ENCODE results near the gene PTPRR.

Gene PTPRR

GRCh38 chr12:70619471-70620152 lies 300.9 kb downstream of the PTPRR start:
- no peak for TF ChIP-seq CTCF (IDR thresholded peaks at IDR 0.05; ENCODE audit: low read depth, low read length)
- TF ChIP-seq MYC (IDR thresholded peaks at IDR 0.05; ENCODE audit: low read depth, low read length), result no peak
- TF ChIP-seq POLR2A (IDR thresholded peaks at IDR 0.05; ENCODE audit: extremely low read depth, insufficient read length), result no peak
- TF ChIP-seq MAX (IDR thresholded peaks at IDR 0.05; ENCODE audit: low read depth, low read length), result no peak
- no peak for DNase-seq (ENCODE audit: low read depth)

GRCh38 chr12:70618371-70618770 lies 302.2 kb downstream of the PTPRR start:
- H3K4me3 ChIP-seq (ENCODE audit: low read depth, low read length), result no peak overlapping the region
- TF ChIP-seq CTCF (IDR thresholded peaks at IDR 0.05; ENCODE audit: low read depth, low read length) (no peak), POLR2A (IDR thresholded peaks at IDR 0.05; ENCODE audit: extremely low read depth, insufficient read length) (no peak), MYC (IDR thresholded peaks at IDR 0.05; ENCODE audit: low read depth, low read length) (no peak), MAX (IDR thresholded peaks at IDR 0.05; ENCODE audit: low read depth, low read length) (no peak)
- no peak for DNase-seq (ENCODE audit: low read depth)

More at GRCh38 chr12:70619471-70620152, 300.9 kb downstream of the PTPRR start:
- no peak overlapping the region for H3K4me3 ChIP-seq (ENCODE audit: low read depth, low read length)

GRCh38 chr12:70617450-70617849 lies 303.1 kb downstream of the PTPRR start:
- no peak overlapping the region for H3K4me3 ChIP-seq (ENCODE audit: low read depth, low read length)
- no peak for TF ChIP-seq MYC (IDR thresholded peaks at IDR 0.05; ENCODE audit: low read depth, low read length)
- no peak for TF ChIP-seq MAX (IDR thresholded peaks at IDR 0.05; ENCODE audit: low read depth, low read length)
- no peak for TF ChIP-seq POLR2A (IDR thresholded peaks at IDR 0.05; ENCODE audit: extremely low read depth, insufficient read length)
- no peak for TF ChIP-seq CTCF (IDR thresholded peaks at IDR 0.05; ENCODE audit: low read depth, low read length)
- no peak for DNase-seq (ENCODE audit: low read depth)

GRCh38 chr12:70615174-70615866 lies 305.2 kb downstream of the PTPRR start:
- H3K4me3 ChIP-seq (ENCODE audit: low read depth, low read length), result no peak overlapping the region
- no peak for DNase-seq (ENCODE audit: low read depth)
- TF ChIP-seq CTCF (IDR thresholded peaks at IDR 0.05; ENCODE audit: low read depth, low read length) (no peak), POLR2A (IDR thresholded peaks at IDR 0.05; ENCODE audit: extremely low read depth, insufficient read length) (no peak), MAX (IDR thresholded peaks at IDR 0.05; ENCODE audit: low read depth, low read length) (no peak), MYC (IDR thresholded peaks at IDR 0.05; ENCODE audit: low read depth, low read length) (no peak)

- DNase-seq (ENCODE audit: low read depth), result no peak
- TF ChIP-seq CTCF (IDR thresholded peaks at IDR 0.05; ENCODE audit: low read depth, low read length) (no peak), POLR2A (IDR thresholded peaks at IDR 0.05; ENCODE audit: extremely low read depth, insufficient read length) (no peak), MYC (IDR thresholded peaks at IDR 0.05; ENCODE audit: low read depth, low read length) (no peak)
- H3K4me3 ChIP-seq (ENCODE audit: low read depth, low read length), result no peak overlapping the region
These were observed 310.6 kb downstream of the PTPRR start for GRCh38 chr12:70609739-70610491.
